OCI-LY1 (cell line): Measurements from ENCODE around the gene COL3A1.

Experiments
- H2AFZ ChIP-seq: fragments of 200-600 bp; sonication (generic), shearing (Covaris generic); 2 replicates; pipeline ENCODE4 v1.6.0; 2014; ENCODE audit warnings: antibody characterized with exemption, mild to moderate bottlenecking, low read length
- H3F3A ChIP-seq: fragments of 200-600 bp; sonication (generic), shearing (Covaris generic); 2 replicates; pipeline ENCODE4 v1.6.0; 2014; ENCODE audit warnings: mild to moderate bottlenecking, antibody characterized with exemption, low read length, moderate library complexity; ENCODE audit not compliant: insufficient read depth
- H3K27ac ChIP-seq: fragments of 200-600 bp; sonication (generic); 2 replicates; pipeline ENCODE4 v1.5.1; 2014; ENCODE audit warnings: low read length, mixed run types, mild to moderate bottlenecking, low read depth; ENCODE audit not compliant: poor library complexity, severe bottlenecking
- H3K27me3 ChIP-seq: fragments of 200-600 bp; sonication (generic); 2 replicates; pipeline ENCODE4 v1.6.0; 2014; ENCODE audit warnings: antibody characterized with exemption, mild to moderate bottlenecking, low read length, moderate library complexity; ENCODE audit not compliant: insufficient read depth
- H3K36me3 ChIP-seq: fragments of 200-600 bp; sonication (generic); 2 replicates; pipeline ENCODE4 v1.6.1; 2014; ENCODE audit warnings: mild to moderate bottlenecking, antibody characterized with exemption, low read length, moderate library complexity, mixed read lengths; ENCODE audit not compliant: insufficient read depth
- H3K4me1 ChIP-seq: fragments of 200-600 bp; sonication (generic); 2 replicates; pipeline ENCODE4 v1.5.1; 2014; ENCODE audit warnings: mild to moderate bottlenecking, low read length, moderate library complexity; ENCODE audit not compliant: insufficient read depth, severe bottlenecking
- H3K4me2 ChIP-seq: fragments of 200-600 bp; sonication (generic), shearing (Covaris generic); 2 replicates; pipeline ENCODE4 v1.6.1; 2014; ENCODE audit warnings: low read length
- H3K4me3 ChIP-seq: fragments of 200-600 bp; sonication (generic); 2 replicates; pipeline ENCODE4 v1.5.1; 2014; ENCODE audit warnings: low read length, low read depth, mild to moderate bottlenecking, mixed read lengths; ENCODE audit not compliant: poor library complexity, severe bottlenecking
- H3K79me2 ChIP-seq: fragments of 200-600 bp; shearing (Covaris generic); 2 replicates; pipeline ENCODE4 v1.6.1; 2016; ENCODE audit warnings: mixed run types, low read length, mixed read lengths; ENCODE audit not compliant: insufficient read depth
- H3K9ac ChIP-seq: fragments of 200-600 bp; sonication (generic), shearing (Covaris generic); 2 replicates; pipeline ENCODE4 v1.6.1; 2014; ENCODE audit warnings: mild to moderate bottlenecking, low read length, mixed read lengths
- H3K9me2 ChIP-seq: fragments of 200-600 bp; sonication (generic), shearing (Covaris generic); 2 replicates; pipeline ENCODE4 v1.6.1; 2014; ENCODE audit warnings: low read depth, mild to moderate bottlenecking, low read length, mixed read lengths
- H3K9me3 ChIP-seq: fragments of 200-600 bp; shearing (Covaris generic); 2 replicates; pipeline ENCODE4 v1.6.1; 2014; ENCODE audit warnings: low read length, mixed read lengths
- H4K20me1 ChIP-seq: fragments of 200-600 bp; sonication (generic), shearing (Covaris generic); 2 replicates; pipeline ENCODE4 v1.6.0; 2016; ENCODE audit warnings: mild to moderate bottlenecking, low read length; ENCODE audit not compliant: insufficient read depth
- CTCF ChIP-seq: fragments of 200-600 bp; sonication (generic), shearing (Covaris generic); IDR thresholded peaks from 2 replicates; pipeline ENCODE4 v1.5.1; 2017; ENCODE audit warnings: mild to moderate bottlenecking, antibody characterized with exemption, low read length, moderate library complexity, mixed read lengths
- EZH2 ChIP-seq: fragments of 200-600 bp; sonication (generic), shearing (Covaris generic); IDR thresholded peaks from 2 replicates; pipeline ENCODE4 v1.8.0; 2017; ENCODE audit warnings: borderline replicate concordance, mixed run types, mild to moderate bottlenecking, antibody characterized with exemption, low read length, moderate library complexity, mixed read lengths

Gene COL3A1

GRCh38 chr2:189012351-189012750, 38.2 kb downstream of the COL3A1 start:
- H3K9me2 ChIP-seq: no peaks in the 10 kb centered on the region

GRCh38 chr2:189013031-189013430, 38.9 kb downstream of the COL3A1 start:
- Histone ChIP-seq H3F3A (no peaks in the 10 kb centered on the region), H2AFZ (no peak overlapping the region), H3K4me2 (no peak overlapping the region), H3K9me3 (no peaks in the 10 kb centered on the region), H3K9ac (no peak overlapping the region), H3K36me3 (no peaks in the 10 kb centered on the region), H3K9me2 (no peaks in the 10 kb centered on the region), H3K4me1 (no peaks in the 10 kb centered on the region), H3K27ac (no peak overlapping the region), H3K27me3 (no peaks in the 10 kb centered on the region), H3K79me2 (no peaks in the 10 kb centered on the region), H4K20me1 (no peaks in the 10 kb centered on the region), H3K4me3 (no peak overlapping the region)
- TF ChIP-seq CTCF (no peak), EZH2 (no peak)

More at GRCh38 chr2:189012351-189012750, 38.2 kb downstream of the COL3A1 start:
- Histone ChIP-seq H3K79me2 (no peaks in the 10 kb centered on the region), H2AFZ (no peak overlapping the region), H3K9ac (no peak overlapping the region), H3K4me3 (no peak overlapping the region), H3F3A (no peaks in the 10 kb centered on the region), H4K20me1 (no peaks in the 10 kb centered on the region), H3K27ac (no peak overlapping the region), H3K4me1 (no peaks in the 10 kb centered on the region), H3K4me2 (no peak overlapping the region), H3K9me3 (no peaks in the 10 kb centered on the region), H3K36me3 (no peaks in the 10 kb centered on the region), H3K27me3 (no peaks in the 10 kb centered on the region)
- TF ChIP-seq EZH2 (no peak), CTCF (no peak)

- no peak overlapping the region for H3K4me3 ChIP-seq
- H3K4me2 ChIP-seq: no peak overlapping the region
- no peak overlapping the region for H3K27ac ChIP-seq
- TF ChIP-seq EZH2 (no peak), CTCF (no peak)
- H3K4me1 ChIP-seq: no peaks in the 10 kb centered on the region
- H3K9me2 ChIP-seq: no peaks in the 10 kb centered on the region
- H3K79me2 ChIP-seq: no peaks in the 10 kb centered on the region
- no peaks in the 10 kb centered on the region for H3K27me3 ChIP-seq
- H3K36me3 ChIP-seq: no peaks in the 10 kb centered on the region
- H2AFZ ChIP-seq: no peak overlapping the region
- H4K20me1 ChIP-seq: no peaks in the 10 kb centered on the region
- no peak overlapping the region for H3K9ac ChIP-seq
- H3K9me3 ChIP-seq: no peaks in the 10 kb centered on the region
- no peaks in the 10 kb centered on the region for H3F3A ChIP-seq
Measured at GRCh38 chr2:189013671-189014448, 39.7 kb downstream of the COL3A1 start.
